Daoy (cell line): ENCODE measurements around the gene DRD2. TPM values are rescaled to one million over a fixed set of nuclear protein-coding genes. Genes with fewer than 3 reads are reported as not detected.

Source experiments
- DNase-seq: peaks from one replicate; pipeline ENCODE4 v3.0.0-alpha.2; 2015; ENCODE audit warnings: low read depth
- total RNA-seq: library from RNA; depleted of rRNA; stranded (reverse); fragments of >200 nt; shearing (Covaris generic); gene quantifications from 2 replicates; pipeline ENCODE4 v1.2.3, GENCODE V29; 2014

The DRD2 gene
- total RNA-seq, 1 experiment from 2014 or later = 0.23 TPM

DNA sequence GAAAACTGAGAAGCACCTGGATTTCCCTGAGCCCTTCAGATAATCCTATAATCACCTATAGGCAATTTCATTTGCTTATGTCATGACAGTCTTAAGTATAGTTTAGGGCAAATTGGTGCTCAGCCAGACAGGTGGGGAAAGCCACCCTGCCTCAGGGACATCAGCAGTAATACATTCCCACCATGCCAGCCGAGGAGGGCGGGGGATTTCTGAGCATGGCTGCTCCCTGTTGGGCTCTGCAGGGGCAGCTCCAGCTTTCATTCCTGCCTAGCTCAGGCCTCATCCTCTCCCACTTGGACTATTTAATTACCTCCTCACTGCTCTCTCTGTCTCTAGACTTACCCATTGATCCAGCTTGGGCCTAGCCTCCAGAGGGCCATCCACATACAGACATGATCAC is 9.0 kb upstream of the DRD2 start:
- DNase-seq = no peak

DNA sequence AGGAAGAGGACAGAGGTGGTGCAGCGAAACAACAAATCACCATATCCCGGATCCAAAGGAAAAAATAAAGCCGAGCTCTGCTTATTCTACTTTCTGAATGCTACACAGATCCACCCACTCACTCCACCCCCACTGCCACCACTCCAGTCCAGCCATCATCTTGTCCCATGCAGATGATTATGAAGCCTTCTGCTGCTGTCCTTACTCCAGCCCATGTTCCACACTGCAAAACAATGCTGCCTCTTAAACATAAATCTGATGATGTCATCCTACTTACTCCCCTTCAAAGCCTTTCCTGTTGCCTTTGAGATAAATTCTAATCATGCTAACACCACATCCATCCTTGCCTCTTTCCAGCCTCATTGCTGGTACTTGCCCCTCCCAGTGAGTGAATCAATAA is 6.5 kb upstream of the DRD2 start:
- DNase-seq = no peak

DNA sequence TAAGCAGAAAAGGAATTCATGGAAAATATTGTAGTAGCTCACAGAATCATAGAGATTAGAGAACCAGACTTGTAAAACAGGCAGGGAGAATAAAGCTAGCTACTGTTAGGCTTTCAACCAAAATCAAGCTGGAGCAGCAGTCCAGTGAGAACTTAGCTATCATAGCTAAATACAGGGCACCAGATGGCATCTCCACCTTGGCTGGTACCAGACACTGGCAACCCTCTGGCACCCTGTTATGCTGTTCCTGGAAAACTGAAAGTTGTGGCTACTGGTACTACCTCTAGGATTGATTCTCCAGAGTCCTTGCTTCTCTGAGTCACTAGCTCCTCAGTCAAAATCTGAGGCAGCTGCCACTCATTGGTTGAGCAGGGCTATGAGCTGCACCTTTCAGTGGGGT is 6.0 kb upstream of the DRD2 start:
- DNase-seq = no peak

DNA sequence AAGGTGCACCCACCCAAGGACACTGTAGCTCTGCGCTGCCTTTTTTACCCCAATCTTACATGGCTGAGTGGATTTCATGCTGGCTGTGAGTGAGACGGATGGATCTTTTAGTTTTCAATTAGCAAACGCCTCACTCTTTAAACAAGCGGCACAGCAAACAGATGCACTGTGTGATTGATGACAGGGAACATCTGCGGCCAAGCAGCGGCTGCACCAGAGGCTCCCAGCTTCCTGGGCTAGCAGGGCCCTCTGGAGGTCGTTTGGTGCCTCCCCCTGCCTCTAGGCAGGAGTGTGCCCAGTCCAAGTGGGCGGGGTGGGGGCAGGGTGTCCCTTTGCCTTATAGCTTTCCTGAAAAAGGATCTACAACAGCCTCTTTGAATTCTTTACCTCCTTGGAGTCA is 2.1 kb upstream of the DRD2 start:
- DNase-seq = no peak

DNA sequence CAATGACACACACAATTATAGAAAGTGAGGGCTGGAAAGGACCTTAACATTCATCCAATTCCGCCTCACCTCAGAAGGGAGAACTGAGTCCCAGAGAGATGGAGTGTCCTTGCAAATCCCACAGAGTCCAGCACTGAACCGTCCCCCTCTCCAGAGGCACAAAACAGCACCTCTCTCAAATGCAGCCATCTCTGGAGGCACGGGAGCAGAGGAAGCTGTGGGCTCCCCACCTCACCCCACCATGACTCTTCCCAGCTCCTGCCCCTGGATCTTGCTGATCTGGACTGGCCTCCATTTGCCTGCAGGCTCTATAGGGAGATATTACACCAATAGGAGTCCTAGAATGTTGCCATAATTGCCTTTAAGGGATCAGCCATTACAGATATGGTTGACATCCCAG is 1.4 kb upstream of the DRD2 start:
- DNase-seq = no peak

DNA sequence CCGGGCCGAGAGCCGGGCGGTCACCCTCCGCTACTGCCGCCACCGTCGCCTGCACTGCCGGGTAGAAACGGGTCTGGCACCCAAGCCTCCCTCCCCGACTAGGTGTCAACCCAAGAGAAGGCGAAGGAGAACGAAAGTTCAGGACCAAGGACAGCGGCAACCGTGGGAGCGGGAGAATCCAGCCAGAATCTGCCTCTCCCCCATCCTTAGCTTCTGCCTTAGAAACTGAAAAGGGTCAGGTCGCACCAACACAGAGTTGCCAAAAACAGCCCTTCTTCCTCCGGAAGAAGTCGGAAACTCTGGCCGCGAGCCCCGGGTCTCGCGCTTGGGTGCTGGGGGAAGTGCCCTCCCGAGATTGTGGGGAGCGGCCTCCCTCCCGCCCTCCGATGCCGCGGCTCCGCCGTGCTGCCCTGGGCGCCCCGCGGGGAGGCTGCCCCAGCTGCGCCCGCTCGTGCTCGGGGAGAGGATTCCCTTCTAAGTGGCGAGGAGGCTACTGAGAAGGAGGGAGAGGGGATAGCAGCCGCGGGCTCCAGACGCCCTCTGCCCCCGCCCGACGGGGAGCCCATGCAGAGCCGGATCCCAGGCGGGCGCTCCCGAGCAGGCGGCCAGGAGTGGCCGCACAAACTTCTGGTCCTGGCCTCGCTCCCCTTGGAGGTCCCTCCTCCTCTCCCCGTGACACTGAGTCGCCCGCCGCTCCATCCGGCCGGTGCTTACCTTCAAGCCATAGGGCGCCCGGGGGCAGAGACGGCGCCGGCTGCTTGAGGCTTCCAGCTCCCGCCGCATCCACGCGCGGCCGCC is 637 bp downstream of the DRD2 start:
- DNase-seq = peak; percentile 87

DNA sequence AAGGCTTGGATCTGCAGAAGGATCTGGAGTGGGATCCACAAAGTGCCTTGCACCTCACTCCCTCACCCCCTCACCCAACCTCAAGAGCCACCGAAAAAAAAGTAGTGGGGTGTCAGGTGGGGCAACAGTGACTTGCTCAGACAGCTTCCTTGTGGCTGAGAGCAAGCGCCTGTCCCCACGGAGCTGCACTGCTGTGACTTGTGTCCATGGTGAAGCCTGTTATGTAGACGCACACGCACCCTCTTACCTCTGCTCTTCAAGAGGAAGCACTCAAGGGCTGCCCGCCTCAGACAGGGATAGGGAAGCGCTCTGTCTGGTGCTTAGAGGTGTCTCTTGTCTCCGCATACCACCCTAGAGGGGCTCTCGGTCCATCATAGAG is 1.2 kb downstream of the DRD2 start:
- DNase-seq = no peak

DNA sequence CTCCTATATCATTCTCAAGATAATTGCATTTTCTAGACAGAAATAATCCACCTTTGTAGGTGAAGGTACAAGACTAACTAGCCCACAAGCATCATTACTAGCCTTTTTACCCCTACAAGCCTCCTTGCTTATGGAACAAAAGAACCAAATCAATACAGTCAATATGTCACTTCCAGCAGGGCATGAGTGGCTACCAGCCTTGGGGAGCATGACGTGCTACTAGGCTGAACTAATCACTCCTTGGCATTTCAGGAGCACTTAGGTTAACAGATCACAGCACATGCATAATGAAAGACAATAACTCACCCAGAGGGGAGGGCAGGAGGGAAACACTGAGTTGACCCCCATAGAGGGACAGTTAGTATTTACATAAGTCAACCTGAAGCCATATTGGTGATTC is 2.7 kb downstream of the DRD2 start:
- DNase-seq = no peak

DNA sequence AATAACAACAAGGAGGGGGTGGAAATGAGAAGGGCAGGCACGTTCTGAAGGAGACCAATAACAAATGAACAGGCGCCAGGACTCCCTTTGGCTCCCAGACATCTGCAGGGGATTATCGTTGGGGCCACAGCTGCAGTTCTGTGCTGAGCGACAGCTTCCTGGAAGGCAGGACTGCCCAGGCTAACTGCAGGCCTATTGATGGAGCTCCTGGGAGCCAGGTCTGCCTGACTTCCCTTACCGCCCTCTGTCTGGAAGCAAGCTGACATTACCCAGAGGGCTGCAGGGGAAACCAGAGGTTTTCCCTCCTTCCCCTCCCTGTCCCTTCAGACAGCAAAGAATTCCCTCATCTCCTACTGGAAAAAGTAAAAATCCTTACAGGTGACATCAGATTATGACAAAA is 5.0 kb downstream of the DRD2 start:
- no peak for DNase-seq

DNA sequence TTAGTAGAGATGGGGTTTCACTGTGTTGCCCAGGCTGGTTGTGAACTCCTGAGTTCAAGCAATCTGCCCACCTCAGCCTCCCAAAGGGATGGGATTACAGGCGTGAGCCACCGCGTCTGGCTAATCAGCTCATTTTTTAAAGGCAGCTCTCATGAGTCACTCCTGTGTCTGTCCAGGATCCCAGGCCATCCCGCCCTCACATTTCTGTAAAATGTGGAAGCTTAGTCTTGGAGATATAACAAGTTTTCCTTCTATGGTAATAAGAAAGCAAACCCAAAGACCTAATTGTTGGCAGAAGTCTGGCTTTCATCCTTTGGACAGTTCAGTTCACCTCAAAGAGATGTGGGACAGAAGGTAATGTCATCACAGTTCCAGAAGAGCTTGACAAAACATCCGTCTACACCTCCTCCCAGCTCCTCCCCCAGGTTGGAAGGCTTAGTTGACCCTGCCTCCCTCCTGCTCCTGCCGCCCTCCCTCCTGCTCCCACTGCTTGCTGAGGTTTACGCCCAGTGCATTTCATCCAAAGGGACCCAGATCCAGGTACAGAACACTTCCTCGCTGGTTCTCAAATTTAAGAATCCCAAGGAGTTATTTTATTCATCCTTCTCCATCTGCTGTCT is 6.4 kb downstream of the DRD2 start:
- DNase-seq = no peak

DNA sequence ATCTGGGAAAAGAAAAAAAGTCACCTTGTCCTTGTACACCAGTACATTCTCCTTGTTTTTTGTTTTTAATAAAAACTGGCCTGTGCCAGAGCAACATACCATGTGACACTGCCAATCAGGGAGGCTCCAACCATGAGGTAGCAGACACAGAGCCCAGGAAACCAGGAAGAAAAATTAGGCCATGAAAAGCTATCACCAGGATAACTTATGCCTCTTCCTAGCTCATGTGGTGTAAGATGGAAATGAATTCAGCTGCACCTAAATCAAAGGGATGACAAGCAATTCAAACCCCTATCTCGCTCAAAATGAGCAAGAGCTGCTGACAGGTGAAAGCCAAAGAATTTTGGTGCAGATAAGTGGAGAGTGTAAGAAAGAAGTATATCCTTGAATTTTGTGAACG is 7.7 kb downstream of the DRD2 start:
- no peak for DNase-seq

DNA sequence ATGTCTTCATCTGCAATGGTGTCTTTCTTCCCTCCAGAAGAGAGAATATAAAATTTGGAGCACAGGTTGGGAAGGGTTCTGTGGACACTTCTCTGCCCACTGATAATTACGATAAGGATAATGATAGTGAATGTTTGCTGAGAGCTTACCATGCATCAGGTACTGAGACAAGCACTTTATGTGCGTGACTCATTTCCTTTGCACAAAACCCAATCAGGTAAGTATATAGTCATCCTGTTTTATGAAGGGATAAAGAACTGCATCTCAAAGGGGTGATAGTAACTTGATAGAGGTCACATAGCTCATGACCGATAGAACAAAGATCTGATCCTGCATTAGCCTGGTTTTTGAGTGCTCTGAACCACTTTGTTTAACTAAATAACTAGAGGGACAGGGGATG is 9.4 kb downstream of the DRD2 start:
- no peak for DNase-seq

DNA sequence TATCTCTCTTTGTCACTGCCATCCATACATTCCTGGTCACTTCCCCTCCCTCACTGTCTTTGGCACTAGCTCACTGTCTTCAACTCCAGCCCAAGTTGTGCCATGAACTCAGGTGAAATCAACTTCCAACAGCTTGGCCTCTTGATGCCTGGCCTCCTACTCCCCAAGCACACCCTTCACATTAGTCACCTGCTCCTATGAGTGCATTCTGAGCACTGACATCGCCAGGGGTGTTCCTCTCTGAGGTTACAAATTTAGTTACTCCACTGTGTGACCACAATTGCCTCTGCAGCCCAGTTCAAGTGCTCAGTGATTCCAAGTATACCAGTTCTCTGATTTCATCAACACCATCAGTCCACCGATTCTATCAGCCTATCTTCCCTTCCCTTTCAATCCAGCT is 10.8 kb downstream of the DRD2 start:
- no peak for DNase-seq

DNA sequence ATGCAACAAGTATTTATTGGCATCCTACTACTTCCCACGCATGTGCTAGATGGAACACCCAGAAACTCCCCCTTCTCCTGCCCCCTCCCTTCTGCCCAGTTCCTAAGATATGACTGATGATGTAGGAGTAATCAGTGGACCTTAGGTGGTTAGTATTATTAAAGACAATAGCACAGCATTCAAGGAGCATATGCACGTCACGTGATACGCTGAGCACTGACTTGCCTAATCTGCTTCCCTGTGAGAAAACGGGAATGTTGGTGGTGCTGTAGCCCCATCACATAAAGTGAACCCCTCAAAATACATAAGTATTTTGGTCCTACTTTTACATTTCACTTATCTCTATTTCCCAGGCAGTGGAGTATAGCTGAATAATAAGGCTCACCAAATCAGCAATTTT is 12.4 kb downstream of the DRD2 start:
- no peak for DNase-seq

DNA sequence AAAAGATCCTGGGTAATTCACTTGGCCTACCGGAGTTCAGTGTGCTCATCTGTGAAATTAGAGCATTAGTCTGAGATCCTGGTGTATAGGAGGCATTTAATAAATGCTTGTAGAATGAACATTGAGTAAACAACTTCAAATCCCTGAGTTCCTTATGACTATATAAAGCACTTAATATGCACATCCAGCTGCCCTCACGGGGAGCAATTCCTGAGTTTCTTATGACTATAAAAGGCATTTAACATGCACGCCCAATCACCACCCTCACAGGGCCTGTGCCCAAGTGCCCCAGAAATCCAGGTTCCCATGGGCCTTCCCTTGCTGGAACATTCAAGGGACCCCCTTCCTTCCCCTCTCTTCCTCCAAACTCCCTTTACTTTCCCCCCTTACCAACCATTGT is 13.6 kb downstream of the DRD2 start:
- DNase-seq = no peak

DNA sequence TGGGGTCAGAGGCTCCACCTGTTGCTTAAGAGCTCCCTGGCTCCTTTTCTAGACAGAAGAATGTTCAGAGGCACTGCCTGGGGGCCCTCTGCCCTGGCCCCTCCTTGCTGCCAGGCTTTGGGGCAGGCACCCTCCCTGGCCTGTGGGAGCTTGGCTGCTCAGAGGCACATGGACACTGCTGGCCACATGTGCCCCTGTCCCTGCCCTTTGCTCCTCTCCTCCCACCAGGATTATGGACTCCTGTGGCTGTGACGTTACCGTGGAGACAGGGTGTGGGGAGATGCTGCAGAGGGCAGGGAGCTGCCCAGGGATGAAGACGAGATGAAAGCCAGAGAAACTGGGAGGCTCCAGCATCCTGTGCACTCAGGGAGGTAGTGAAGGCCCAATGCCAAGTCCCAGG is 14.7 kb downstream of the DRD2 start:
- no peak for DNase-seq

DNA sequence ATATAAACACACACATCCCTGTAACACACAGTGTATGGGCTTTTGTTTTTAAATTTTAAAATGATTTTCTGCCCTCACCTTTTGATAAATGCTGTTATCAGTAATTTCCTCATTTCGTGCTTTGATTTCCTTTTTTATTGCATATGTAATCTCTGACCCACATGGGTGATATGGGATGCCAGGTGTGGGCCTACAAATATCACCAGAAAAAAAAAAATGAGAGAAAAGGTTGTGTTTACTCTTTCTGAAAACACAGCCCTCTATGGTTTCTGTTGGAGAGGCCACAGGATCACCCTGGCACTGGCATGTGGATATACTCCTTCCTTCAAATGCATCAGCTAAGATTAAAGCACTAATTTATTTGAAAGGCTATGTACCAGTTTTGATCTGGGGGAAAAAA is 17.0 kb downstream of the DRD2 start:
- no peak for DNase-seq

DNA sequence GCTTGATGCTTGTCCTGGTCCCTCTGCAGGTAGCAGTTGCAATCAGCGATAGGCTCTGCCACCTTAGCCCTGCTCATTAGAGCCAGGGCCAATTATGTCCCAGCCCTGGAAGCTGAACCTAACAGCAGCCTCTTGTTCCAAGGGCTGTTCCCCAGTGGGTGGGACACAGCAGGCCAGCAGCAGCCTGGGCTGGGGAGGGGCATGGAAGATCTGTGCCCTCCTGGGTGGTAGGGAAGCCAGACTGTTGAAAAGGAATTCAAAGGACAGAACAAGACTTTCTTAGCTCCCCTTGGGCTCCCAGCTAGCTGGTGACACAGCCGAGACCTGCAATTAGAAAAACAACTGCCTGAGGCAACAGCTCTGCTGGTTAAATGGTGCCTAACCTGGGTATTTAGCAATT is 17.4 kb downstream of the DRD2 start:
- no peak for DNase-seq

DNA sequence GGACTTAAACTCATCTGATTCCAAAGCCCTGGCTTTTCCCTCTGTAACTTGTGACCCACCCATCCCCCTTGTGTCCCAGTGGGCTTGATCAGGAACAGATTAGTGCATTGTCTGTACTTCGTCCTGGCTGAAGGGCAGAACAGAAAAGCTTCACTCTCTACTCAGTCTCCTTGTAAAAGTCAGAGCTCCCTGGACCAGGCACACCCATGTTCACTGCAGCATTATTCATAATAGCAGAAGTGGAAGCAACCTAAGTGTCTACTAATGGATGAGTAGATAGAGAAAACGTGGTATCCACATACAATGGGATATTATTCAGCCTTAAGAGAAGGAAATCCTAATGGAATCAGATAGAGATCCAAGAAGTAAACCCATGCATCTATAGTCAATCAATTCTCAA is 20.7 kb downstream of the DRD2 start:
- DNase-seq = no peak

DNA sequence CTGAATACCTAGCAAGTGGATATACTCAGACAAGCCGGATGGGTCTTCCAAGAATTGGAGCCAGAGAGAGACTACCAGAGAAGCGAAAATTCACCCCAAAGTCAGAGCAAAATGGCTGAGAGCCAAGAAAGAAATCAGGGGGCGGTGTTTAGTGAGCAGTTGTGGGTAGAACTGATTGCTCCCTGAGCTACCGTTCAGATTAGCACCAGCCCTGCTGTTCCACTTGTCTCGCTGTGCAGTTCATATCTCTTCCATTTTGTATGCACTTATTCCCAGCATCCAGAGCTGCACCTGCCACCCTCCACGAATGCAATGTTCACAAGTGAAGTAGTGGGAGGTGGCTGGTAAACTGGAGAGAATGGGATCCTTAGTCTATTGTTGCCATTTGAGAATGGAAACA is 25.5 kb downstream of the DRD2 start:
- no peak for DNase-seq

DNA sequence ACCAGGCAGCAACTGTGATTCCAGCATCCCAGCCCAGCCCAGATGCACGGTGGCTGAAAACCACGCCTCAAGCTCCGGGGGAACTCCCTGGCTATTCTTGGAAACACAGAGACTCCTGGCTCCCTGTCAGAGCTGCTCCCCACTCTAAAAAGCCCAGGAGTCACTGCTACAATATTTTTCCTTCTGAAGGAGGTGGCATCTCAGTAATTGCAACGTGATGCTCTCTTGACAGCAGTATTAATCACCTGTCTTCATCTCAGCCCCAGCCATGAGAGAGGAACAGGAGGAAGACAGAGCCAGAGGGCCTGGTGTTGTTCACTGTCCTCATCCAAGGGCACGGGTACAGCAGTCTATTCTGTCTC is 26.9 kb downstream of the DRD2 start:
- DNase-seq = no peak

DNA sequence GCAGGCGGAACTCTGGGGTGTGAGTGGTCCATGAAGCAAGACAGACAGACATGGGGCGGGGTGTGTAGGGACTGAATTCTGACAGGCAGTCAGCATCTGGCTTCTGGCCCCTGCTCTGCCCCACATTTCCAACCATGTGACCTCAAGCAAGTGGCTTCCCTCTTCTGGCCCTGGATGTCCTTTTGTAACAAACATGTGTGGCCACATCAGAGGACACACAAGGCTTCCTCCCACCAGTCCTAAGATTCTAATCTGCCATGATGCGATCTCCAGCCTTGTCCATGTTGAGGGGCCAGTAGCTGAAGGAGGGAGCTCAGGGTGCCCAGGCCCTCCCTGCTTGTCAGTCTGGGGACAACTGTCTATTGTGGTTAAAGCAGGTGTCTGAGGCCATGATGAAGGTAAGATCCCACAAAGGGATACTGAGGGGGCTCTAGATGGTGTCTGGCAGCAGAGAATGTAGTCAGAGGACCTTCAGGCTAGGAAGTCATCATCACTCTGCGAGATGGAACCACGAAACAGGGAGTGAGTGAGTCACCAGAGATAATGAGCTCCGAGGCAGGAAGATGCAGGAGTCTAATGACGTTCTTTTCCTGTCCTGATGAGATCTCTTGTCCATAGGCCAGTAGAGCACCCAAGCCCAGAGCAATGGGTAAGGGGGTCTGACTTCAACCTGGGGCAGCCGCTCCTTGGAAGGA is 27.4 kb downstream of the DRD2 start:
- peak; percentile 80 for DNase-seq

DNA sequence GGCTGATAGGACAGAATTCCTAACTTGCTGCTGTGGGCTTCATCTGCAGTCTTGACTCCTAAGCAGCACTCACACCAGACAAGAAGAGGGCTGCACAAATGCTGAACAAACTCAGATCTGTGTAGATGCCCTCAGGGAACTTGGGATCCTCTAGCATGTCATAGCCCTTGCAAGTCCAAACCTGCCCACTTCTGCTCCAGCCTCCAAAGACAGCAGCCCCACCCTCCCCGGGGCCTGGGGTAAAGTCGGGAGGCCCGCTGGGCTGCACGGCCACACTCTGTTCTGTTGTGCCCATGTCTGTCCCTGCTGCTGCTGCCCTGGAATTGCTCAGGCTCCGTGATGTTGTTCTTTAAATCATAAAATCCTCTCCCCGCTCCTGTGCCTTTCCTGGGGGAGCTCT is 28.3 kb downstream of the DRD2 start:
- no peak for DNase-seq
